Stimulated activated effector memory CD8-positive, alpha-beta T cell treated with anti-CD3 and anti-CD28 coated beads, Interleukin-12 subunit alpha, Interleukin-12 subunit beta, amount 100 ng/mL, for 72 hours (primary cell): ENCODE measurements around the gene TEAD3.

ENCODE experiments used
- ATAC-seq: fragments of 150-1000 bp; cut with Tn5 transposase; 2 replicates; pipeline ENCODE4 v1.10.0; 2021
- DNase-seq, 2 donors: peaks; one replicate each; pipeline ENCODE4 v3.0.0; 2021 to 2022; ENCODE audit warnings: low spot score in 2 of 2
- H3K27ac Mint-ChIP-seq: one replicate; pipeline ENCODE4 v1.8.0; 2022; ENCODE audit warnings: mild to moderate bottlenecking, mixed read lengths
- H3K36me3 Mint-ChIP-seq: one replicate; pipeline ENCODE4 v1.8.0; 2022; ENCODE audit warnings: mild to moderate bottlenecking, mixed read lengths
- H3K4me1 Mint-ChIP-seq: one replicate; pipeline ENCODE4 v1.8.0; 2022; ENCODE audit warnings: mixed read lengths
- H3K4me3 Mint-ChIP-seq: one replicate; pipeline ENCODE4 v1.8.0; 2022; ENCODE audit warnings: mild to moderate bottlenecking, mixed read lengths
- H3K9me3 Mint-ChIP-seq: one replicate; pipeline ENCODE4 v1.8.0; 2022; ENCODE audit warnings: mixed read lengths

TEAD3 gene

DNA sequence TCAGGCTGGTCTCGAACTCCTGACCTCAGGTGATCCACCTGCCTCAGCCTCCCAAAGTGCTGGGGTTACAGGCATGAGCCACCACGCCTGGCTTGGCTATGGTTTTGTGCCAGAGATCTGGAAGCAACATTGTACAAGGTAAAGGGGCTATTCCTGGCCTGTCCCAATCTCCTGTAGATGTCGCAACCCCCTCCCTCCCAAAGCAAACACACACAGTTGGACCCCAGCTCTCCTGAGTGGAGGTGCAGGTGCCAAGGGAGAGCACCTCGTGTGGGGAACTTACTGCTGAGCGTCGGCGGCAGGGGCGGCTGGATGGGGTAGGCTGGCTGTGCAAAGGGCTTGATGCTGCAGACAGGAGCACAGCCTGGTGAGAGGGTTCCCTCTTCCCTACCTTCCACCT, 19.9 kb downstream of the TEAD3 start:
- no peak for ATAC-seq
- Mint-ChIP-seq H3K27ac (no peak overlapping the region), H3K36me3 (peaks cover 39% of the 10 kb centered on the region)

DNA sequence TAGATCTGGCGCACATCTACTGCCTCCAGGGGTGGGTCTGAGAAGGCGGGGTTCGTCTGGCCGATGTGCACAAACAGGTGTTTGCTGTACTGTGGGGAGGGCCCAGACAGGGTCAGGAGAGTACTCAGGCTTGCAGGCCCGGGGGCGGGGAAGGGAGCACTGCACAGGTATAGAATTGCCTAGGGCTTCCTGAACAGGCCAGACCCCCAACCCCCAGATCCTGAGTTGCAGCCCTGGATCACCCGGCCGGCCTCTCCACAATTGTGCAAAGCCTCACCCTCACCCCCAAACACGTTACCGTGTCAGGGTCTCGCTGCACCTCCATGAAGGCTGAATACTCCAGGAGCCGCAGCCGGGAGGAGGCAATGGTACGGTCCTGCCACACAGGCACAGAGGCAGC, 20.9 kb downstream of the TEAD3 start:
- peaks cover 49% of the 10 kb centered on the region for H3K36me3 Mint-ChIP-seq
- ATAC-seq, result no peak
- no peaks in the 10 kb centered on the region for H3K9me3 Mint-ChIP-seq
- H3K27ac Mint-ChIP-seq, result no peak overlapping the region
- H3K4me3 Mint-ChIP-seq, result no peak overlapping the region
- peaks cover 22% of the 10 kb centered on the region for H3K4me1 Mint-ChIP-seq
- DNase-seq, result no peak

More for the DNA sequence above, 19.9 kb downstream of the TEAD3 start:
- Mint-ChIP-seq H3K4me1 (peaks cover 15% of the 10 kb centered on the region), H3K9me3 (no peaks in the 10 kb centered on the region), H3K4me3 (no peak overlapping the region)
- no peak for DNase-seq

GRCh38 chr6:35475573-35475972, 21.3 kb downstream of the TEAD3 start:
- ATAC-seq (no peak), DNase-seq (no peak)
- H3K4me3 Mint-ChIP-seq, result no peak overlapping the region
- peaks cover 53% of the 10 kb centered on the region for H3K36me3 Mint-ChIP-seq
- no peaks in the 10 kb centered on the region for H3K9me3 Mint-ChIP-seq
- H3K27ac Mint-ChIP-seq, result peak overlapping the region; percentile 80
- peaks cover 27% of the 10 kb centered on the region for H3K4me1 Mint-ChIP-seq

GRCh38 chr6:35474942-35475570, 21.8 kb downstream of the TEAD3 start:
- no peaks in the 10 kb centered on the region for H3K9me3 Mint-ChIP-seq
- peaks cover 59% of the 10 kb centered on the region for H3K36me3 Mint-ChIP-seq
- peak overlapping the region; percentile 80 for H3K27ac Mint-ChIP-seq
- no peak for DNase-seq
- no peak overlapping the region for H3K4me3 Mint-ChIP-seq
- H3K4me1 Mint-ChIP-seq, result peaks cover 32% of the 10 kb centered on the region
- ATAC-seq, result no peak

GRCh38 chr6:35474131-35474941, 22.5 kb downstream of the TEAD3 start:
- Mint-ChIP-seq H3K36me3 (peaks cover 66% of the 10 kb centered on the region), H3K4me3 (no peak overlapping the region), H3K9me3 (no peaks in the 10 kb centered on the region), H3K4me1 (peaks cover 39% of the 10 kb centered on the region), H3K27ac (peak overlapping the region; percentile 80)
- peak; percentile 17 for ATAC-seq
- no peak for DNase-seq

DNA sequence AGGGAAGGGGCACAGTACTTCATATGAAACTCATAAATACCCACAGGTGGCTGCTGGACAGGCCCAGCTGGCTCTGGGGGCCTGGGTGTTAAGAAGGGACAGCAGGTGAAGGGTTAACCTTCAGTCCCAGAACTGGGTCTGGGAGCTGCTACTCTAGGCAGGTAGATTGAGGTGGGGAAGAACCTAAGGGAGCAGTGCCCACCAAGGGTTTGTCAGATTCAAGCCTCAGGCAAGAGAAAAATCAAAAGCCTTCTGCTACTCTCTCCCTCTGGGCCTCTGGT, 23.1 kb downstream of the TEAD3 start:
- peaks cover 41% of the 10 kb centered on the region for H3K4me1 Mint-ChIP-seq
- H3K9me3 Mint-ChIP-seq, result no peaks in the 10 kb centered on the region
- peaks cover 71% of the 10 kb centered on the region for H3K36me3 Mint-ChIP-seq
- H3K4me3 Mint-ChIP-seq, result no peak overlapping the region
- H3K27ac Mint-ChIP-seq, result peak overlapping the region; percentile 80
- DNase-seq, result no peak
- no peak for ATAC-seq

- Mint-ChIP-seq H3K9me3 (no peaks in the 10 kb centered on the region), H3K36me3 (peaks cover 77% of the 10 kb centered on the region), H3K27ac (peak overlapping the region; percentile 80), H3K4me1 (peaks cover 41% of the 10 kb centered on the region), H3K4me3 (no peak overlapping the region)
- no peak for DNase-seq
- ATAC-seq, result no peak
These were observed 23.6 kb downstream of the TEAD3 start for GRCh38 chr6:35473075-35473849.

- Mint-ChIP-seq H3K27ac (peak overlapping the region; percentile 99), H3K9me3 (no peaks in the 10 kb centered on the region), H3K4me1 (peaks cover 51% of the 10 kb centered on the region), H3K4me3 (peak overlapping the region; percentile 90), H3K36me3 (peaks cover 90% of the 10 kb centered on the region)
- DNase-seq, result no peak
- no peak for ATAC-seq
These were observed 25.0 kb downstream of the TEAD3 start for GRCh38 chr6:35471836-35472345.

- no peak for ATAC-seq
- H3K36me3 Mint-ChIP-seq, result peaks cover 98% of the 10 kb centered on the region
- H3K27ac Mint-ChIP-seq, result peak overlapping the region; percentile 99
- no peak for DNase-seq
- peaks cover 51% of the 10 kb centered on the region for H3K4me1 Mint-ChIP-seq
- no peaks in the 10 kb centered on the region for H3K9me3 Mint-ChIP-seq
- H3K4me3 Mint-ChIP-seq, result peak overlapping the region; percentile 90
These were observed 26.2 kb downstream of the TEAD3 start for GRCh38 chr6:35470663-35471120.

- Mint-ChIP-seq H3K4me3 (peak overlapping the region; percentile 90), H3K27ac (peak overlapping the region; percentile 99), H3K36me3 (peaks cover 92% of the 10 kb centered on the region), H3K9me3 (no peaks in the 10 kb centered on the region), H3K4me1 (peaks cover 51% of the 10 kb centered on the region)
- ATAC-seq, result no peak
- no peak for DNase-seq
These were observed 26.9 kb downstream of the TEAD3 start for GRCh38 chr6:35469751-35470662.

DNA sequence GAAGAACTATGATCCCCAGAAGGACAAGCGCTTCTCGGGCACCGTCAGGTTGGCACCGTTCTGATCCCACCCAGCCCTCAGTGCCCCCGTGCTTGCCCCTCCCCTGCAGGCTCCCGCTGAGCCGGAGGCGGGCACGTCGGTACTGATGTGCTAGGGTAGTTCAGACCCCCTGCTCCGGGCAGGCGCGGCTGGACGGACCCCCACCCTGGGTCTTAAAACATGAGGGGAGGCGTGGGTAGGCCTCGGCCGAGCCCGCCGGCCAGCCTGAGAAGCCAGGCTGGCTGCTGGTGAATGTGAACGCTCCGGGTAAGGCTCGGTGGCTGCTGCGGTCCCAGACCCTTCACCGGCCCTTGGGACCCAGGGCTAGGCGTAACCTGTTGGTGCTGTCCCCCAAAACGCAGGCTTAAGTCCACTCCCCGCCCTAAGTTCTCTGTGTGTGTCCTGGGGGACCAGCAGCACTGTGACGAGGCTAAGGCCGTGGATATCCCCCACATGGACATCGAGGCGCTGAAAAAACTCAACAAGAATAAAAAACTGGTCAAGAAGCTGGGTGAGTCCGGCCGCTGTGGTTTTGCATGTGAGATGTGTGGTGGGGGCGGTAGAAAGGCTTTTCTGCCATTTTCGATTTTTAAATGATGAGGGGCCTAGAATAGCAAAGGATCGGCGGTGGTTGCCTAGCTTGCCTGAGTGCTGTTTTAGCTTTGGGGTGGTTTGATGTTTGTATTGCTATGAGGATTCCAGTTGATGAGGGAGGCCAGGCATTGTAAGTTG, 27.7 kb downstream of the TEAD3 start:
- ATAC-seq (no peak), DNase-seq (peak in 1 of 2 donors; percentile 63)
- Mint-ChIP-seq H3K36me3 (peaks cover 92% of the 10 kb centered on the region), H3K4me1 (peaks cover 42% of the 10 kb centered on the region), H3K27ac (peak overlapping the region; percentile 99), H3K9me3 (no peaks in the 10 kb centered on the region), H3K4me3 (peak overlapping the region; percentile 90)

- Mint-ChIP-seq H3K4me1 (peaks cover 38% of the 10 kb centered on the region), H3K36me3 (peaks cover 92% of the 10 kb centered on the region), H3K4me3 (peak within 1 kb of the TSS; percentile 90), H3K27ac (peak within 1 kb of the TSS; percentile 99), H3K9me3 (no peaks in the 10 kb centered on the region)
- DNase-seq (peak; percentile 93 to 98), ATAC-seq (peak; percentile 91)
These were observed 28.5 kb downstream of the TEAD3 start, which contains the start of gene RPL10A for GRCh38 chr6:35468181-35468979. Gene RPL10A (plus strand): TSS chr6:35468401. CDS start chr6:35468435, 34 bp downstream.

- no peak for ATAC-seq
- Mint-ChIP-seq H3K4me1 (peaks cover 25% of the 10 kb centered on the region), H3K4me3 (no peak overlapping the region), H3K27ac (no peak overlapping the region), H3K36me3 (peaks cover 82% of the 10 kb centered on the region), H3K9me3 (no peaks in the 10 kb centered on the region)
- DNase-seq, result no peak
These were observed 31.2 kb downstream of the TEAD3 start for GRCh38 chr6:35465646-35466045.
